GM18519 (cell line): ENCODE results near the gene LIG3.
"Not testable (repeated sequence)": the region's sequence is repeated elsewhere in the genome, so short reads cannot be mapped to it uniquely, and the experiment has no call there.

Source experiments
- ATAC-seq: cut with Tn5 transposase; IDR thresholded peaks from one replicate; pipeline ENCODE4 v1.9.1; 2021; ENCODE audit warnings: mild to moderate bottlenecking, moderate library complexity; ENCODE audit not compliant: unreplicated experiment, low FRiP score

LIG3 gene

GRCh38 chr17:34998205-34998604 is 17.9 kb downstream of the LIG3 start:
- no peak for ATAC-seq

- no peak for ATAC-seq
Measured at GRCh38 chr17:34999456-34999855, 19.1 kb downstream of the LIG3 start.

GRCh38 chr17:35000965-35001364 is 20.7 kb downstream of the LIG3 start:
- not testable (repeated sequence) for ATAC-seq

- no peak for ATAC-seq
Measured at GRCh38 chr17:35001549-35001948, 21.2 kb downstream of the LIG3 start.

- no peak for ATAC-seq
Measured at GRCh38 chr17:35002876-35003551, 22.7 kb downstream of the LIG3 start.

GRCh38 chr17:35003778-35004177 is 23.5 kb downstream of the LIG3 start:
- no peak for ATAC-seq

- no peak for ATAC-seq
Measured at GRCh38 chr17:35006345-35006744, 26.0 kb downstream of the LIG3 start.

- ATAC-seq = no peak
Measured at GRCh38 chr17:35006961-35007360, 26.6 kb downstream of the LIG3 start.

- no peak for ATAC-seq
Measured at GRCh38 chr17:35010093-35010492, 29.8 kb downstream of the LIG3 start.

- no peak for ATAC-seq
Measured at GRCh38 chr17:35011671-35012216, 31.4 kb downstream of the LIG3 start.

- no peak for ATAC-seq
Measured at GRCh38 chr17:35016369-35016768, 36.1 kb downstream of the LIG3 start.

- no peak for ATAC-seq
Measured at GRCh38 chr17:35017021-35017420, 36.7 kb downstream of the LIG3 start.

- no peak for ATAC-seq
Measured at GRCh38 chr17:35018814-35019213, 38.5 kb downstream of the LIG3 start.

GRCh38 chr17:35019386-35020179 is 39.3 kb downstream of the LIG3 start:
- no peak for ATAC-seq

GRCh38 chr17:35021520-35022380 is 41.4 kb downstream of the LIG3 start:
- ATAC-seq = no peak

- ATAC-seq = no peak
Measured at GRCh38 chr17:35022536-35023063, 42.3 kb downstream of the LIG3 start.

GRCh38 chr17:35023538-35023937 is 43.2 kb downstream of the LIG3 start:
- ATAC-seq = no peak

GRCh38 chr17:35025541-35025940 is 45.2 kb downstream of the LIG3 start:
- no peak for ATAC-seq

GRCh38 chr17:35028097-35028496 is 47.8 kb downstream of the LIG3 start:
- not testable (repeated sequence) for ATAC-seq

GRCh38 chr17:35028531-35029262 is 48.4 kb downstream of the LIG3 start:
- no peak for ATAC-seq
